HG02884 (cell line): ENCODE measurements around the gene ALPG.
"Not testable (repeated sequence)": the region's sequence is repeated elsewhere in the genome, so short reads cannot be mapped to it uniquely, and the experiment has no call there.

Experiments used
- ATAC-seq: cut with Tn5 transposase; IDR thresholded peaks from one replicate; pipeline ENCODE4 v1.9.1; 2021; ENCODE audit warnings: mild to moderate bottlenecking, moderate library complexity; ENCODE audit not compliant: unreplicated experiment

The ALPG gene

DNA sequence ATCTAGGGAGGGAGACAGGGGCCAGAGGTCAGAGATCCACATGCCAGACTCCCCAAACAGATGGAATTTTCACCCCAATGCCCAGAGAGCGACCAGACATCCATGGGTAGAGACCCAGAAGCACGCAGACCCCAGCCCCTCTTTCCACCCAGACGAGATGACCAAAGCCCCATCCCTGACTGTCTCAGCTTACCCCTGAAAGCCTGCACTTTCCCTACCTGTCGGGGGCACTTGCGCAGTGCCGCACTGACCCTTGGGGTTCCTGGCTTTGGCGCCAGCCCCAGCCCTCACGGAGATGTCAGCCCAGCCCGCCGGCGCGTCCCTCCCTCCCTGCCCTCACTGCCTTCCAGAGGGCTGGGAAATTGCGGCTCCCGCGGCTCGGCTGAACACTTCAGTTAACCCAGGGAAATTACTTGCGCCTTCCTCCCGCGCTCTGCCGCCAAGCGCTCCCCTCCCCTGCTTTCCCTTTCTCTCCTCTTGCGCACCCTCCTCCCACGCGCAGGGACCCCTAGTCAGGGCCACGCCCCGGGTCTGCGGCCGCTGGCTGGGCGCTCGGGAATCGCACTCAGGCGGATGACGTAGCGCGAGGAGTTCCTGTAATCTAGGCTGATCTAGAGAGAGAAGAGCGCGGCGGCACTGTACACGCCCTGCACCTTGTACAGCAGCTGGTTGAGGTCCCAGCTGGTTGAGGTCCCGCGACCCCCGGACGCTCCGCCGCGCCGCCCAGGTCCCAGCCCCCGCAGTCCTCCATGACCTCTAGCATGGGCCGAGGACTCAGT lies 12.0 kb downstream of the ALPG start:
- ATAC-seq: no peak

DNA sequence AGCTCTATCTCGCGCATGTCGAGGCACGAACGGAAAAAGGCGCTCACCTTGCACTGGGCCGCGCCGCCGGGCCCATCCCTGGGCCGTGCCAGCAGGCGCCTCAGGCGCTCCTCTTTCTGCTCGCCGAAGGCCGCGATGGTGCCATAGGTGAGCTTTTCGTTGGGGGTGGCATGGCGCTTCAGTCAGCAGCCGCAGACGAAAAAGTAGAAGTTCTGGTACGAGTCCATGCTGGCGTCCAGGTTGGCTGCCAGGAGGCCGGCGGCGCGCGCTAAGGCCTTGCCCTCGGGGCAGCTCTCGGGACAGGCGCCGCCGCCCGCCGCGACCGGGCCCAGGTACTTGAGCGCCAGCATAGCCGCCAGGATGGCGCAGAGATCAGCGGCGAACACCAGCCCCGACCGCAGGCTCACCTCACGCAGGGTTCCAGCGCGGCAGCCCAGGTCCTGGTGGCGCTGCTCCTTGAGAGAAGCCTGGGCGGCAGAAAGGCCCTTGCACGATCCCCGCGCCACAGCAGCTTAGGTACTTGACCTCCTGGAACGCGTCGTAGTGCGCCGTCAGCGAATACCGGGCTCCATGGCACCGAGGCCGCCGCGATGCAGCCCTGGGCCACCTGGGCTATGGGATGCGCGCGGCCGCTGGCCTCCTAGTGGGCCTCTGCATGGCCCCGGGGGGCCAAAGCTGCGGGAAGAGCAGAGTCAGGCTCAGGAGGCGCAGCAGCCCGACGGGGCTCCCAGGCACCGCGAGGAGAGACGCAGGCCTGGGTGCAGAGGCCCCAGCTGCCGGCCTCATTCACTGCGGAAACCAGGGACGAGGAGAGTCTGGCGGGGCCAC lies 12.8 kb downstream of the ALPG start:
- ATAC-seq: no peak

DNA sequence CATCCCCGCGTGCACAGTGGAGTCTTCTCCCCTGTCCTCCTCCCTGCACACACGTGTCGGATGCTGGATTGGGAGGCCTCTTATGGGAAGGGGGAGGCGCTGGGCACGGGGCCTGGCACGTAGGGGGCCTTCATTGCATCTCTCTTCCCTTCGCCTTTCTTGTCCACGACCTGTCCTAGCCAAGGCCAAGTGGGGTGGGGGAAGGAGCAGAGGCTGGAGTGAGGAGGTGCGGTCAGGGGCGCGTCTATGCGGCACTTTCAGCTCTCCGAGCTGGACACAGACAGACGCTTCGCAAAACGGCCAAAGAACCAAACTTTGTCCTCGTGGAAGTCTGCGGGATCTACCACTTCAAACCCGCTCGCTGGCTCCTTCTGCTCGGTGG lies 13.4 kb downstream of the ALPG start:
- no peak for ATAC-seq

DNA sequence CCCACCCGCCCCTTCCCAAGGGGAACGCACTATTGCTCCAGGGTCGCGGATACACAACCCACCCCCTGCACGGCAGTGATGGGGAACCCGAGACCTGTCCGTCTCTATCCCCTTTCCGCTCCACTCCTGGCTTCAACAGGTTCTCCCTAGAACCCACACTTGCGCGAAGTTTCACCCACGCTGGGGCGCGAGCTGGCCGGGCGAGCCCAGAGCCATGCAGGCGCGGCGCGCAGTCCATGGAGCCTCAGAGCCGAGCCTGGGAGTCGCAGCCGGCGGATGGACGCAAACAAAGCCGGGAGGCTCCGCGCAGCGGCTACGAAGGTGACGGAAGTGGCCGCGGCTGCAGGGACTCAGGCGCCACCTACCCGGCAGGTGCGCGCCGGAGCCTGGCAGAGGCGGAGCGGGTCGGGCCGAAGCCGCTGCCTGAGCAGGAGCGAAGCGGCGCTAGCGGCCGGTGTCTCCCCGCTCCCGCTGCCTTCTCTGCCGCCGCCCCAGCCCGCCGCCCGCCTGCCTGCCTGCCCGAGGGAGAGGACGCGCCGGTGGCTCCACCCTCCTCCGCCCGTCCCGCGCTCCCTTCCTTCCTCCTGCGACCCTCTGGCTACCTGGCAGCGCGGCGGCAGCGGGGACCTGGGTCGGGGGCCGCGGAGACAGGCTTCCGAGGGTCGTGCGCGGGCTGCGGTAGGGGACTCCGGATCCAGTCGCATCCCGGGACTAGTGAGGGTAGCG lies 14.0 kb downstream of the ALPG start:
- ATAC-seq: no peak

DNA sequence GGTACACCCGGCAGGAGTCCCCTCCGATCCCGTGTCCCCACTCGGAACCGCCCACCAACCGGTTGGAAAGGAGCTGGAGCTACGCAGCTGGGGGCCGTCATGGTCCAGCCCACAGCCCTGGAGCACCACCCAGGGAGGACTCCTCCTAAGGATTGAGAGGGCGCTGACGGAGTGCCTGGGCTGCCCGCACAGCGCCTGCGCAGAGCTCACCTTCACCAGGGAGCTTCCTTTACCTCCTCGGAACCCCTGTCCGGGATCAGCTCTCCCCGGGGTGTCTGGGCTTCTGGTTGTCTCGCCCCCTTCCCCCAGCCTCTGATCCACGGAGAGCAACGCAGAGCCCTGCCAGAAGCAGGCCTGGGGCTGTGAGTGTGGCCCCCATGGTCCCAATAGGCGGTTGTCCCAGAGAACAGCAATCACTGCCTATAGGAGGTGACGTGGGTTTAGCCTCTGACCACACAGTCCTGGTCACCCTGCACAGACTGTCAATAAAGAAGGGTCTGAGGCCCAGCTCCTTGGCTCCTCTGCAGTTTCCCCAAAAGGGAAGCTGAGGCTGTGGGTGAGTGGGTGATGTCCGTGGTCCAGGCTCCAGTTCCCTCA lies 14.6 kb downstream of the ALPG start:
- ATAC-seq: no peak

DNA sequence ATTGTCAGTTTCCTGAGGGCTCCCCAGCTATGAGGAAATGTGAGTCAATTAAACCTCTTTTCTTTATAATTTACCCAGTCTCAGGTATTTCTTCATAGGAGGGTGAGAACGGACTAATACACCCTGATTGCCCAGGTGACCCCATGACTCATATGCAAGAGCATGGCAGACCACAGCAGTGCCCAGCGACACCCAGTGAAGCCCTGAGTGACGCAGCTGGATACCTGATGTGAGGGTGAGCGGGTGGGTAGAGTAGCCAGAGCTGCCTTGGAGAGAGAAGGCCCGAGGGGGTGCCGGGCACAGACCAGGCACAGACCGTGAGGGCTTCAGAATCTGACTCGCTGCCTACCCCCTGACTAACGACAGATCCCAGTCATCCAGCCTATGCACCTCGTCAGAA lies 15.4 kb downstream of the ALPG start:
- no peak for ATAC-seq

DNA sequence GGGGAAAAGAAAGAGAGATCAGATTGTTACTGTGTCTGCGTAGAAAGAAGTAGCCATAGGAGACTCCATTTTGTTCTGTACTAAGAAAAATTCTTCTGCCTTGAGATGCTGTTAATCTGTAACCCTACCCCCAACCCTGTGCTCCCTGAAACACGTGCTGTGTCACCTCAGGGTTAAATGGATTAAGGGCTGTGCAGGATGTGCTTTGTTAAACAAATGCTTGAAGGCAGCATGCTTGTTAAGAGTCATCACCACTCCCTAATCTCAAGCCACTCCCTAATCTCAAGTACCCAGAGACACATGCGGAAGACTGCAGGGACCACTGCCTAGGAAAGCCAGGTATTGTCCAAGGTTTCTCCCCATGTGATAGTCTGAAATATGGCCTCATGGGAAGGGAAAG lies 16.4 kb downstream of the ALPG start:
- not testable (repeated sequence) for ATAC-seq

DNA sequence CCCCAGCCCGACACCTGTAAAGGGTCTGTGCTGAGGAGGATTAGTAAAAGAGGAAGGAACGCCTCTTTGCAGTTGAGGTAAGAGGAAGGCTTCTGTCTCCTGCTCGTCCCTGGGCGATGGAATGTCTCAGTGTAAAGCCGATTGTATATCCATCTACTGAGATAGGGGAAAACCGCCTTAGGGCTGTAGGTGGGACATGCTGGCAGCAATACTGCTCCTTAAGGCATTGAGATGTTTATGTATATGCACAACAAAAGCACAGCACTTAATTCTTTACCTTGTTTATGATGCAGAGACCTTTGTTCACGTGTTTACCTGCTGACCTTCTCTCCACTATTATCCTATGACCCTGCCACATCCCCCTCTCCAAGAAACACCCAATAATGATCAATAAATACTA lies 16.8 kb downstream of the ALPG start:
- ATAC-seq: not testable (repeated sequence)

DNA sequence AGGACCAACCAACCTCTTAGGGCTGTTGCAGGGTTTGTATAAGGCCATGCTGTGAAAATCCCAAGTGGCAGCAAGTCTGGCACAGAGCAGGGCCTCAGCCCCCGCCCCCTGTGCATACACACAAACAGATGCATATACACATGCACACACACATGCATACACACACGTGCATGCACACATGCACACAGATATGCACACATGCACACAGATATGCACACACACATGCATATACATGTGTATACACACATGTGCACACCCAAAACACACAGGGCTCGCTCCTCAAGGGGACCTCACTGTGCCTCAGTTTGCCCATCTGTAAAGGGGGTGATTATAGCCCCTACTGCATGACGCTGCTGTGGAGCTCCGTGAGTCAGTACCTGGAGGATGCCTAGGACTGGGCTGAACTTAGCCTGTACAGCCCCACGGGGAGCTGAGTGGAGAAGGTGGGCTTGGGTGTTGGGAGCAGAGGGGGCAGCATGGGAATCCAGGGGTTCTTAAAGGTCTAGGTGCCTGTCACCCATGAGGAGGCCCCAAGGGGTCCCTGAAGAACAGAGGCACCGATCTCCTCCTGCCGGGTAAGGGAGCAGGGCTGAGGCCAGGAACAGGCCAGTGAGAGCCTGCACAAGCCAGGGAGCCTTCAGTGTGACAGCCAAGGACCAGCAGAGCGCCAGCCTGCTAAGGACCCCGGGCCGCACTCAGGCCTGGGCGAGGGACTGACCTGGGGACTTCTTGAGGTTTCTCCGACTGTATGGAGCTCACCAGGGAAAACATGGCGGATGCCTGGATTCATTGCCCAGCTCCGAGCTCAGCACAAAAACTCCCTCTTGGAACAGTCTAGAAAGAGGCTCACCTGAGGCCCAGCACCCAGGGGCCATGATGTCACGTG lies 25.3 kb downstream of the ALPG start:
- no peak for ATAC-seq

DNA sequence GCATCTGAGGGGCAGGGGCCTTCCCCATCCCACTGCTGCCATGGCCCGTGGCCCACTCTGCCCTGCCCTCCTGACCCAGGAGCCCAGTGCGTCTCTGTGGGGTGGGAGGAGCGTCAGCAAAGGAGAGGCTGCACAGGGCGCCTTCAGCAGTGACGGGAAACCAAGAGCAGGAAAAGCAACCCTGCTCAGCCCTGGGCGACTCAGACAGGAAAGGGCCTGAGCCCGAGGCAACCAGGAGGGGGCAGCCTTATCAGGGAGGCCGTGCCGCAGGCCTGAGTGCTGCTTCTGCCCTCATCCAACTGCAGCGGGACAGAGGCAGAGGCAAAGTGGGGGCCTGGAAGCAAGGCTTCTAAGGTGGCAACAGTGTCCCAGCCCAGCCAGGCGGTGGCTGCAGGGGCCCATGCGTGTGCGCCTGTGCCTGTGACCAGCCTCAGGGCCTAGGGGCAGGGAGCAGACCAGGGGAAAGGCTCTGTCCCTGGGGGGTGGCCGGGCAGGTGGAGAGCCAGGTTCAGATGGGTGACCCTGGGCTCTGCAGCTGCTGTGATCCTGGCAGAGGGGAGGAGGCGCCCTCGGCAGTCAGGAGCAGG lies 26.0 kb downstream of the ALPG start:
- no peak for ATAC-seq

DNA sequence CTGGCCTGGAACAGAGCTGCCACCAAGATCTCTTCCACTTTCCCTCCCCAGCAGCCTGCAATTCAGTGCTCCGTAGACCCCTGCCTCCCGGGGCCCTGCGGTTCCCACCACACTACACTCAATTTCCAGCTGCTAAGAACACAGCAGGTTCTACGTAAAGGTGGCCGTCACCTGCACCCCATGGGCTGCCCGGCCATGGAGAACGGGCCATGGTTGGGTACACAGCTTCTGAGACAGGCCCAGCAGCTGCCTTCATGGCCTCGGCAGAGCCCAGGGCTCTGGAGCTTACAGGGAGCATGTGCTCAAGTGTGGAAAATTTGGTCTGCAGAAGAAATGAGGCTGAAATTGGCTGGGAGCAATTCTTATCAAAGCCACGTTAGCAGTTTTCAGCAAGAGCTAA lies 27.0 kb downstream of the ALPG start:
- not testable (repeated sequence) for ATAC-seq

DNA sequence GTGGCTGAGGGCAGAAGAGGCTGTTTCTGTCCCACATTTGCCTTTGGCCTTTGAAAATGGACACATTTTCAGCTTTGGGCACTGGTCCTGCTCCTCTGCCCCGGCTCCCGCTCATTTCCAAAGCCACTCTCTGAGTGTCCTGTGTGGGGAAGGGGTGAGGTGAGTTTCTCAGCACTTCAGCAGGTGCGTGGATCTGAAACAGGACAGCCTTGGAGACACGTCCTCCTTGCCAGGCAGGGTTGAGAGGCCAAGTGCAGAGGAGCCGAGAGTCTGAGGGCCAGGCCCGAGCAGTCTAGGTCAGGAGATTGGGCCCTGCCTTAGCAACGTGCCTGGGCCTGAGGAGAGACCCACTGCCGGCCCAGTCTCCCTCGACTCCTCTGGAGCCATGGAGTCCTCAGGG lies 27.4 kb downstream of the ALPG start:
- ATAC-seq: no peak

DNA sequence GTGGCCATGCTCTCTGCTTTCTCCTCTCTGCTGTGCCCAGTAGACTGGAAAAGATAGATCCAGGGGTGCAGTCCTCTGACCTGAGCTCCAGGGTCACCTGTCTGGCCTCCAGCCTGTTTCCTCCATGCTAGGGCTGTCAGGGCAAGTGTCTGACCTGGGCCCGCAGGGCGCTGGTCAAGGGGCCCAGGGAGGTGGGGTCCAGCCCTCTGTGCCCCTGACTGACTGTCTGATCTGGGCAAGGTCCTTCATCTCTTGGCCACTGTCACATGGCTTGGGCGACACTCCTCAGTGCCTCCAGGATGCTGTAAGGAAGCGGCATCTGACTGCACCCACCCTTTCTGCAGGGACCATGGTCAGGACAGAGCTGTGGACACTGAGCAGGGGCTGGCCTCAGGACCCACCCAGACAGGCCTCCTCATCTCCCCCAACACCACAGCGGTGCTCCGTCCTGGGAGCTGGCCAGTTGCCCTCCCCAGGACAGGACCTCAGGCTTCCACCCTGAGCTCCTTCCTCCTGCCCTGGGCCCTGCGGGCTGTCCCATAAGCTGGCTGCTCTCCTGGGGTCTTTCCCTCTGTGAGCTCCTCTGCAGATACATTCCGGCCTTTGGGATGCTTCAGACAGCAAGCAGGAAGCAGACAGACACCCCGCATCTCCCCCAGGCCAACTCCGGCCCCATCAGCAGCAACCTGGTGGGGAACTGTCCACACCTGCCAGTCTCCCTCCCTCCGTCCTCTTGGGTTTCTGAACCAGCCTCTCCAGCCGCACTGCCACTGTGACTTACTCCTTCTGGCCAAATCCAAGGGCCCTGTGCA lies 28.1 kb downstream of the ALPG start:
- ATAC-seq: no peak

DNA sequence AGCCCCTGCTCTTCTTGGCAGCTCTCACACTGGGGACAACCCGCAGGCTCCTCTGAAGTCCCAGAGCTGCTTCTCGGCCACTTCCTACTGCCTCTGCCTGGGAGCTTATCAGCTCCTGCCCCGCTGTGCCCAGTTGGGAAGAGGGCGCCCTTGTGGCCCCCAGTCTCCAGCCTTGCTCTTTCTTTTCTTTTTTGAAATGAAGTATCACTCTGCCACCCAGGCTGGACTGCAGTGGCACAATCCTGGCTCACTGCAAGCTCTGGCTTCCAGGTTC lies 28.7 kb downstream of the ALPG start:
- no peak for ATAC-seq

DNA sequence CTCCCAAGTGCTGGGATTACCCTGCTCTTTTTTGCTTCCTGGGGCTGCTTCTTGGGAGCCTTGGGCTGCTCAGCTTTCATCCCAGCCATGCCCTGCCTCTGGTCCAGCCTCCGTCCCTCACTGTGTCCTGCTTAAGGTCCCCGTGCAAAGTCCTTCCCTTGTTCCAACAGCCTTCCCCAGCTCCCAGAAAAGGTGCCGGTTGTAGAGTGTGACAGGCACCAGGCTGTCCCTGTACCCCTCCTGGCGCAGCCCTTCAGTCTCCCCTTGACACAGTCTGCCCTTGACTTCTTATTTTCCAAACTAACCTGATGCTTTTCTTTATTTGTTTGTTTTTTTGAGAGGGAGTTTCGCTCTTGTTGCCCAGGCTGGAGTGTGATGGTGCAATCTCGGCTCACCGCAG lies 29.2 kb downstream of the ALPG start:
- ATAC-seq: no peak

DNA sequence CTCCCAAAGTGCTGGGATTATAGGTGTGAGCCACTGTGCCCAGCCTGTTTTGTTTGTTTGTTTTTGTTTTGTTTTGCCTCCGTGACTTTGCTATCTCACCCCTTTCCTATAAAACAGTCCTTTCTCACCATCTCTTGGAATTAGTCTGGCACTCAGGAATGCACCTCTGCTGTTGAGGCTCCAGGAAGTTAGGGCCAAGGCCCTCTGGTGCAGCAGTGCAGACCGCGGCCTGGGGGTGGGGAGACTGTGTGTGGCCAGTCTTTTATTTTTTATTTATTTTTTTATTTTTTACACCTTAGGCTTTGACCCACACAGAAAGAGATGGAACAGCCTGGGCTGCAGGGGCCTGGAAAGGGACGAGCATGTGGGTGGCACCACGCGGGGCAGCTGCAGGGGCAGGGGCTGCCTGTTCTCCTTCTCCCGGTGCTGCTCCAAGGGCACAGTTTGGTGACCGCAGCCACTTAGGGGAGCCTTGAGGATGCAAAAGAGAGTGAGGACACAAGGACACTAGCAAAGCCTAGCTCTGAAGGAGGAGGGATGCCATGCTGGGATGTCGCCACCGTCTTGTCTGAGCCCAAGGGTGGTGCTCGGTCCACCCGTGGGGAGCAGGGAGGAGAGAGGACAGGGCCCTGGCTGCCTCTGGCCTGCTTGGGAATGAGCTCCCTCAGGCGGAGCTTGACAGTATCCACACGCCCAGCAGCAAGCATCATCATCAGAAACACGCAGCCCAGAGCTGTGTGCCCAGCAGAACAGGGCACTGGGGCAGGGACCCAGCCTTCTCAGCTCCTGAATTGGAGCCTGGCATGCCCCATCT lies 29.9 kb downstream of the ALPG start:
- no peak for ATAC-seq

DNA sequence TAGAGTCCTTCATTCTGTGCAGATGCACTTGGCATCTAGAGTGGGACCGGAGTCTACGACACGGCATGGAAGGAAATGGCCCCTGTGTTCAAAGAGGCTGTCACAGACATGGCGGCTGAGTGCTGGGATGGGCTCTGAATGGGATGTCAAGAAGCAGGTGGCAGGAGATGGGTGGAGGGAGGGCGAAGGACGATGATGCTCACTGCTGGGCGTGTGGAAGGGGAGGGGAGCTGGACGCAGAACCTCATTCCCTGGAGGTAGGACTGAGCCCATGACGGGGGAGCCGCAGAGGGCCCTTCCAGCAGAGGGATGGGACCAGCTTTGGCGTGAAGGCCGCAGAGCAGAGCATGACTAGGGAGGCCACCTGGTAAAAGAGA lies 30.5 kb downstream of the ALPG start:
- ATAC-seq: no peak

DNA sequence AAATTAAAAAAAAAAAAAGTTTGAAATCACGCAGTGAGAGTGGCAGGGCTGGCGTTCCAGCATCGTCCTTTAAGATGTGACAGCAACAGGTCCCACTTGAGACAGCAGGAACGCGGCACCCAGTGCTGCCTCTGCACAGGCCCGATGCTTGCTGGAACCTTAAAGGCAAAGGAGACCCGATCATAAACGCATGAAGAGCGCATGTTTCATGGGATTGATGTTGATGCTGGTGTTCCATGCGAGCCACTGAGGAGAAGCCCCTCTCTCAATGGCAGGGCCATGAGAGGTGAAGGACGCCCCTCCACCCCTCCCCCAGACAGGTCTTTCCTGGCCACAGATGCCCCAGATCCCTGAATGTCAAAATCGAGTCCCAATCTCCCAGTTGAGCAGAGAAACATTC lies 31.4 kb downstream of the ALPG start:
- ATAC-seq: no peak
